GM23338 (cell line): ENCODE measurements around the gene HLA-DMA. TPM values are rescaled to one million over a fixed set of nuclear protein-coding genes. Genes with fewer than 3 reads are reported as not detected.

Experiments used
- ATAC-seq: fragments of 200-7000 bp; cut with Tn5 transposase; 3 replicates; pipeline ENCODE4 v1.9.1; 2020
- DNase-seq: peaks from one replicate; pipeline ENCODE4 v3.0.0-alpha.2; 2015; ENCODE audit warnings: low spot score
- H2AFZ ChIP-seq: fragments of 200-600 bp; sonication (generic); 2 replicates; pipeline ENCODE4 v1.8.0; 2016; ENCODE audit warnings: antibody characterized with exemption, mild to moderate bottlenecking, moderate library complexity
- H3F3A ChIP-seq: fragments of 200-600 bp; sonication (generic); replicated peaks from 2 replicates; pipeline ENCODE4 v1.8.0; 2017; ENCODE audit warnings: antibody characterized with exemption, mixed run types, low read depth
- H3K27ac ChIP-seq: fragments of 200-600 bp; sonication (generic); 2 replicates; pipeline ENCODE4 v1.6.1; 2016; ENCODE audit warnings: low read depth
- H3K27me3 ChIP-seq: fragments of 200-600 bp; sonication (generic); 2 replicates; pipeline ENCODE4 v1.8.0; 2016; ENCODE audit warnings: mild to moderate bottlenecking, mixed run types, moderate library complexity; ENCODE audit not compliant: insufficient read depth
- H3K36me3 ChIP-seq: fragments of 200-600 bp; sonication (generic); 2 replicates; pipeline ENCODE4 v1.8.0; 2016; ENCODE audit warnings: mild to moderate bottlenecking; ENCODE audit not compliant: insufficient read depth
- H3K4me1 ChIP-seq: fragments of 200-600 bp; sonication (generic); 2 replicates; pipeline ENCODE4 v1.8.0; 2016; ENCODE audit warnings: mild to moderate bottlenecking, moderate library complexity; ENCODE audit not compliant: insufficient read depth
- H3K4me2 ChIP-seq: fragments of 200-600 bp; sonication (generic); 2 replicates; pipeline ENCODE4 v1.7.1; 2017; ENCODE audit warnings: mixed run types
- H3K4me3 ChIP-seq: fragments of 200-600 bp; sonication (generic); 2 replicates; pipeline ENCODE4 v1.6.1; 2016; ENCODE audit warnings: mixed run types
- H3K79me2 ChIP-seq: fragments of 200-600 bp; sonication (generic); replicated peaks from 2 replicates; pipeline ENCODE4 v1.8.0; 2017; ENCODE audit warnings: mild to moderate bottlenecking; ENCODE audit not compliant: insufficient read depth
- H3K9me2 ChIP-seq: fragments of 200-600 bp; sonication (generic); 2 replicates; pipeline ENCODE4 v1.8.0; 2017; ENCODE audit not compliant: insufficient read depth
- H4K20me1 ChIP-seq: fragments of 200-600 bp; sonication (generic); replicated peaks from 2 replicates; pipeline ENCODE4 v1.8.0; 2017; ENCODE audit warnings: mild to moderate bottlenecking; ENCODE audit not compliant: insufficient read depth
- H3K27ac Mint-ChIP-seq: 2 replicates; pipeline ENCODE4 v1.8.0; 2020; ENCODE audit warnings: inconsistent platforms, mild to moderate bottlenecking, moderate library complexity, mixed read lengths
- H3K27me3 Mint-ChIP-seq: 3 replicates; pipeline ENCODE4 v1.8.0; 2022; ENCODE audit warnings: low read depth, mild to moderate bottlenecking, moderate library complexity, mixed read lengths, inconsistent platforms; ENCODE audit not compliant: insufficient read depth, poor library complexity
- H3K36me3 Mint-ChIP-seq: 3 replicates; pipeline ENCODE4 v1.8.0; 2021; ENCODE audit warnings: low read depth, mild to moderate bottlenecking, inconsistent platforms, moderate library complexity, mixed read lengths
- H3K4me1 Mint-ChIP-seq: 3 replicates; pipeline ENCODE4 v1.8.0; 2020; ENCODE audit warnings: mild to moderate bottlenecking, inconsistent platforms, mixed read lengths
- H3K4me3 Mint-ChIP-seq: 3 replicates; pipeline ENCODE4 v1.8.0; 2021; ENCODE audit warnings: moderate library complexity, mild to moderate bottlenecking, inconsistent platforms, mixed read lengths
- H3K9me3 Mint-ChIP-seq: 3 replicates; pipeline ENCODE4 v1.8.0; 2020; ENCODE audit warnings: moderate library complexity, mild to moderate bottlenecking, inconsistent platforms, mixed read lengths
- CREB1 ChIP-seq: fragments of 250-450 bp; sonication (Bioruptor Pico); IDR thresholded peaks from 2 replicates; pipeline ENCODE4 v1.5.0; 2020; ENCODE audit warnings: low read depth, mild to moderate bottlenecking, moderate library complexity
- EZH2 ChIP-seq: fragments of 200-600 bp; sonication (generic); IDR thresholded peaks from one replicate; pipeline ENCODE4 v1.8.0; 2017; ENCODE audit warnings: antibody characterized with exemption, mild to moderate bottlenecking, low read depth; ENCODE audit not compliant: unreplicated experiment
- EZH2phosphoT487 ChIP-seq: fragments of 200-600 bp; sonication (generic); IDR thresholded peaks from one replicate; pipeline ENCODE4 v1.8.1; 2018; ENCODE audit warnings: antibody characterized with exemption; ENCODE audit not compliant: unreplicated experiment
- NANOG ChIP-seq: IDR thresholded peaks from 2 replicates; pipeline ENCODE4 v1.6.1; 2016; ENCODE audit warnings: antibody characterized with exemption, borderline replicate concordance
- polyA plus RNA-seq: library from polyadenylated mRNA; unstranded; fragments of >200 nt; fragmentation: Nextera tagmentation; extraction: Ambion mirVana; gene quantifications from 2 replicates; pipeline ENCODE4 v1.2.1, GENCODE V29; 2016
- total RNA-seq: library from RNA; depleted of rRNA; stranded (reverse); fragments of >200 nt; shearing (Covaris generic); gene quantifications from 2 replicates; pipeline ENCODE4 v1.2.3, GENCODE V29; 2014
- TF ChIP-seq, protein P1 (sequence below): fragments of 250-450 bp; sonication (Bioruptor Pico); IDR thresholded peaks from 2 replicates; pipeline ENCODE4 v1.5.0; 2020; ENCODE audit warnings: mild to moderate bottlenecking, moderate library complexity
- TF ChIP-seq, protein P2 (sequence below): IDR thresholded peaks from one replicate; pipeline ENCODE4 v1.6.1; 2018; ENCODE audit warnings: antibody characterized with exemption; ENCODE audit not compliant: unreplicated experiment

HLA-DMA gene
- total and polyA plus RNA-seq, 2 experiments from 2014 or later, result 5.2 to 6.2 TPM

DNA sequence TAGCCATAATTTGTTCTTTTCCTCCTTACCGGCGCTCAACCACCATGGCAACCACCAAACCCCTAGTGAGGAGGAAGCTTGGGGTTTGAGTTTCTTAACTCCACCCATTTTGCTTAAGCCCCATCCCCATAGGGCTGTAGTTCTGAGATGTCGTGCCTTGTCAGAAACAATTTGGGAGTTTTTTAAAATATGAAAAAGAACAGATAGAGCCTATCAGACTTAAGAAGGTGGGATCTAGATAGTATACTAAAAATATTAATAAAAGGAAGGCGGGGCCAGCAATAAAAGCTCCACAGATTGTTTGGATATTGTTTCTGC, 21.1 kb upstream of the HLA-DMA start:
- Histone ChIP-seq H3K27ac (no peak overlapping the region), H3K36me3 (peaks cover 60% of the 10 kb centered on the region), H3K4me1 (peaks cover 31% of the 10 kb centered on the region; the same call in 1 of the 2 replicates), H3K4me3 (peak overlapping the region; percentile 99), H3K4me2 (peak overlapping the region; percentile 96), H4K20me1 (peaks cover 66% of the 10 kb centered on the region), H3K9me2 (no peaks in the 10 kb centered on the region), H3F3A (peaks cover 68% of the 10 kb centered on the region), H3K79me2 (peaks cover 88% of the 10 kb centered on the region), H3K27me3 (no peaks in the 10 kb centered on the region), H2AFZ (no peak overlapping the region)
- DNase-seq (peak; percentile 44), ATAC-seq (no peak)
- Mint-ChIP-seq H3K4me3 (peak overlapping the region; percentile 98), H3K9me3 (peaks cover 12% of the 10 kb centered on the region), H3K27ac (peak overlapping the region; percentile 100), H3K4me1 (peaks cover 36% of the 10 kb centered on the region), H3K36me3 (peaks cover 95% of the 10 kb centered on the region), H3K27me3 (peaks cover 65% of the 10 kb centered on the region)
- TF ChIP-seq, protein P1, sequence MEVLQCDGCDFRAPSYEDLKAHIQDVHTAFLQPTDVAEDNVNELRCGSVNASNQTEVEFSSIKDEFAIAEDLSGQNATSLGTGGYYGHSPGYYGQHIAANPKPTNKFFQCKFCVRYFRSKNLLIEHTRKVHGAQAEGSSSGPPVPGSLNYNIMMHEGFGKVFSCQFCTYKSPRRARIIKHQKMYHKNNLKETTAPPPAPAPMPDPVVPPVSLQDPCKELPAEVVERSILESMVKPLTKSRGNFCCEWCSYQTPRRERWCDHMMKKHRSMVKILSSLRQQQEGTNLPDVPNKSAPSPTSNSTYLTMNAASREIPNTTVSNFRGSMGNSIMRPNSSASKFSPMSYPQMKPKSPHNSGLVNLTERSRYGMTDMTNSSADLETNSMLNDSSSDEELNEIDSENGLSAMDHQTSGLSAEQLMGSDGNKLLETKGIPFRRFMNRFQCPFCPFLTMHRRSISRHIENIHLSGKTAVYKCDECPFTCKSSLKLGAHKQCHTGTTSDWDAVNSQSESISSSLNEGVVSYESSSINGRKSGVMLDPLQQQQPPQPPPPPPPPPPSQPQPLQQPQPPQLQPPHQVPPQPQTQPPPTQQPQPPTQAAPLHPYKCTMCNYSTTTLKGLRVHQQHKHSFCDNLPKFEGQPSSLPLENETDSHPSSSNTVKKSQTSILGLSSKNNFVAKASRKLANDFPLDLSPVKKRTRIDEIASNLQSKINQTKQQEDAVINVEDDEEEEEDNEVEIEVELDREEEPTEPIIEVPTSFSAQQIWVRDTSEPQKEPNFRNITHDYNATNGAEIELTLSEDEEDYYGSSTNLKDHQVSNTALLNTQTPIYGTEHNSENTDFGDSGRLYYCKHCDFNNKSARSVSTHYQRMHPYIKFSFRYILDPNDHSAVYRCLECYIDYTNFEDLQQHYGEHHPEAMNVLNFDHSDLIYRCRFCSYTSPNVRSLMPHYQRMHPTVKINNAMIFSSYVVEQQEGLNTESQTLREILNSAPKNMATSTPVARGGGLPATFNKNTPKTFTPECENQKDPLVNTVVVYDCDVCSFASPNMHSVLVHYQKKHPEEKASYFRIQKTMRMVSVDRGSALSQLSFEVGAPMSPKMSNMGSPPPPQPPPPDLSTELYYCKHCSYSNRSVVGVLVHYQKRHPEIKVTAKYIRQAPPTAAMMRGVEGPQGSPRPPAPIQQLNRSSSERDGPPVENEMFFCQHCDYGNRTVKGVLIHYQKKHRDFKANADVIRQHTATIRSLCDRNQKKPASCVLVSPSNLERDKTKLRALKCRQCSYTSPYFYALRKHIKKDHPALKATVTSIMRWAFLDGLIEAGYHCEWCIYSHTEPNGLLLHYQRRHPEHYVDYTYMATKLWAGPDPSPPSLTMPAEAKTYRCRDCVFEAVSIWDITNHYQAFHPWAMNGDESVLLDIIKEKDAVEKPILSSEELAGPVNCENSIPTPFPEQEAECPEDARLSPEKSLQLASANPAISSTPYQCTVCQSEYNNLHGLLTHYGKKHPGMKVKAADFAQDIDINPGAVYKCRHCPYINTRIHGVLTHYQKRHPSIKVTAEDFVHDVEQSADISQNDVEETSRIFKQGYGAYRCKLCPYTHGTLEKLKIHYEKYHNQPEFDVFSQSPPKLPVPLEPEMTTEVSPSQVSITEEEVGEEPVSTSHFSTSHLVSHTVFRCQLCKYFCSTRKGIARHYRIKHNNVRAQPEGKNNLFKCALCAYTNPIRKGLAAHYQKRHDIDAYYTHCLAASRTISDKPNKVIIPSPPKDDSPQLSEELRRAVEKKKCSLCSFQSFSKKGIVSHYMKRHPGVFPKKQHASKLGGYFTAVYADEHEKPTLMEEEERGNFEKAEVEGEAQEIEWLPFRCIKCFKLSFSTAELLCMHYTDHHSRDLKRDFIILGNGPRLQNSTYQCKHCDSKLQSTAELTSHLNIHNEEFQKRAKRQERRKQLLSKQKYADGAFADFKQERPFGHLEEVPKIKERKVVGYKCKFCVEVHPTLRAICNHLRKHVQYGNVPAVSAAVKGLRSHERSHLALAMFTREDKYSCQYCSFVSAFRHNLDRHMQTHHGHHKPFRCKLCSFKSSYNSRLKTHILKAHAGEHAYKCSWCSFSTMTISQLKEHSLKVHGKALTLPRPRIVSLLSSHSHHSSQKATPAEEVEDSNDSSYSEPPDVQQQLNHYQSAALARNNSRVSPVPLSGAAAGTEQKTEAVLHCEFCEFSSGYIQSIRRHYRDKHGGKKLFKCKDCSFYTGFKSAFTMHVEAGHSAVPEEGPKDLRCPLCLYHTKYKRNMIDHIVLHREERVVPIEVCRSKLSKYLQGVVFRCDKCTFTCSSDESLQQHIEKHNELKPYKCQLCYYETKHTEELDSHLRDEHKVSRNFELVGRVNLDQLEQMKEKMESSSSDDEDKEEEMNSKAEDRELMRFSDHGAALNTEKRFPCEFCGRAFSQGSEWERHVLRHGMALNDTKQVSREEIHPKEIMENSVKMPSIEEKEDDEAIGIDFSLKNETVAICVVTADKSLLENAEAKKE (CRISPR knock-in tag), result no peak
- TF ChIP-seq EZH2phosphoT487 (no peak), EZH2 (no peak), NANOG (no peak), CREB1 (no peak)
- TF ChIP-seq, protein P2, sequence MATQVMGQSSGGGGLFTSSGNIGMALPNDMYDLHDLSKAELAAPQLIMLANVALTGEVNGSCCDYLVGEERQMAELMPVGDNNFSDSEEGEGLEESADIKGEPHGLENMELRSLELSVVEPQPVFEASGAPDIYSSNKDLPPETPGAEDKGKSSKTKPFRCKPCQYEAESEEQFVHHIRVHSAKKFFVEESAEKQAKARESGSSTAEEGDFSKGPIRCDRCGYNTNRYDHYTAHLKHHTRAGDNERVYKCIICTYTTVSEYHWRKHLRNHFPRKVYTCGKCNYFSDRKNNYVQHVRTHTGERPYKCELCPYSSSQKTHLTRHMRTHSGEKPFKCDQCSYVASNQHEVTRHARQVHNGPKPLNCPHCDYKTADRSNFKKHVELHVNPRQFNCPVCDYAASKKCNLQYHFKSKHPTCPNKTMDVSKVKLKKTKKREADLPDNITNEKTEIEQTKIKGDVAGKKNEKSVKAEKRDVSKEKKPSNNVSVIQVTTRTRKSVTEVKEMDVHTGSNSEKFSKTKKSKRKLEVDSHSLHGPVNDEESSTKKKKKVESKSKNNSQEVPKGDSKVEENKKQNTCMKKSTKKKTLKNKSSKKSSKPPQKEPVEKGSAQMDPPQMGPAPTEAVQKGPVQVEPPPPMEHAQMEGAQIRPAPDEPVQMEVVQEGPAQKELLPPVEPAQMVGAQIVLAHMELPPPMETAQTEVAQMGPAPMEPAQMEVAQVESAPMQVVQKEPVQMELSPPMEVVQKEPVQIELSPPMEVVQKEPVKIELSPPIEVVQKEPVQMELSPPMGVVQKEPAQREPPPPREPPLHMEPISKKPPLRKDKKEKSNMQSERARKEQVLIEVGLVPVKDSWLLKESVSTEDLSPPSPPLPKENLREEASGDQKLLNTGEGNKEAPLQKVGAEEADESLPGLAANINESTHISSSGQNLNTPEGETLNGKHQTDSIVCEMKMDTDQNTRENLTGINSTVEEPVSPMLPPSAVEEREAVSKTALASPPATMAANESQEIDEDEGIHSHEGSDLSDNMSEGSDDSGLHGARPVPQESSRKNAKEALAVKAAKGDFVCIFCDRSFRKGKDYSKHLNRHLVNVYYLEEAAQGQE, result no peak
